HepG2 (cell line): ENCODE results near the gene EVI5. TPM values are rescaled to one million over a fixed set of nuclear protein-coding genes. Genes with fewer than 3 reads are reported as not detected.

Experiments
- ATAC-seq: fragments of 200-7000 bp; cut with Tn5 transposase; 3 replicates; pipeline ENCODE4 v1.9.1; 2020; ENCODE audit warnings: mild to moderate bottlenecking, moderate library complexity
- BruUV-seq: library from RNA; stranded (reverse); fragments of 400-500 nt; replicated peaks from 2 replicates; lab custom pipeline; 2021; lab: Mats Ljungman, UMichigan
- CTCF ChIA-PET: fragments of 300-600 bp; formaldehyde crosslinking; extraction: SDS; loops from one replicate; lab custom pipeline; 2021; ENCODE audit warnings: low total read pairs, inconsistent platforms, low intra/inter-chr PET ratio; lab: Yijun Ruan, JAX
- POLR2A ChIA-PET: fragments of 350-600 bp; sonication (Branson Sonifier 250); formaldehyde crosslinking; loops from one replicate; lab custom pipeline; 2020; ENCODE audit warnings: antibody characterized with exemption, inconsistent platforms; lab: Yijun Ruan, JAX
- DNase-seq: peaks from one replicate; pipeline ENCODE4 v3.0.0-alpha.2; 2015; ENCODE audit warnings: low spot score
- FAIRE-seq: peaks from 3 replicates; lab custom pipeline; 2011; peaks lifted over from hg19 to GRCh38; lab: Jason Lieb, UNC
- H2AFZ ChIP-seq: one replicate; pipeline ENCODE4 v1.6.1; 2011; ENCODE audit warnings: low read length, inconsistent platforms
- H3K27ac ChIP-seq: fragments of 300-600 bp; 3 replicates; pipeline ENCODE4 v1.8.0; 2011; ENCODE audit warnings: mixed run types, mild to moderate bottlenecking, mixed read lengths, low read length, inconsistent platforms; ENCODE audit not compliant: insufficient read depth; ENCODE audit errors: extremely low read length
- H3K27me3 ChIP-seq, 2 experiments: fragments of 200-600 bp in 1 of 2; 2 replicates in 1 of 2; 3 replicates in 1 of 2; pipeline versions ENCODE4 v1.6.0 to v1.8.0; 2011; ENCODE audit warnings: low read length in 2 of 2, mild to moderate bottlenecking in 2 of 2, moderate library complexity in 2 of 2, inconsistent platforms in 1 of 2; ENCODE audit not compliant: insufficient read depth in 2 of 2, control insufficient read depth in 1 of 2
- H3K36me3 ChIP-seq, 2 experiments: fragments of 200-600 bp in 1 of 2; replicated peaks in 1 of 2; 2 replicates in 1 of 2; 3 replicates in 1 of 2; pipeline versions ENCODE4 v1.5.1 to v1.8.0; 2011; ENCODE audit warnings: low read length in 2 of 2, inconsistent platforms in 1 of 2; ENCODE audit not compliant: insufficient read depth in 2 of 2, control insufficient read depth in 1 of 2
- H3K4me1 ChIP-seq: 2 replicates; pipeline ENCODE4 v1.5.1; 2012; ENCODE audit warnings: low read length, inconsistent platforms; ENCODE audit not compliant: insufficient read depth
- H3K4me2 ChIP-seq: 2 replicates; pipeline ENCODE4 v1.6.0; 2011; ENCODE audit warnings: low read depth, low read length, inconsistent platforms
- H3K4me3 ChIP-seq, 3 experiments: fragments of 200-600 bp in 1 of 3; sonication (generic), shearing (Covaris generic) in 1 of 3; replicated peaks in 1 of 3; 2 replicates each; pipeline ENCODE4 v1.5.1; 2011 to 2016; ENCODE audit warnings: low read length in 3 of 3, inconsistent platforms in 2 of 3, low read depth in 2 of 3, mild to moderate bottlenecking in 2 of 3, control low read depth in 1 of 3, mixed read lengths in 1 of 3; ENCODE audit not compliant: insufficient read depth in 1 of 3
- H3K79me2 ChIP-seq: one replicate; pipeline ENCODE4 v1.6.1; 2011; ENCODE audit warnings: low read length, inconsistent platforms; ENCODE audit not compliant: insufficient read depth
- H3K9ac ChIP-seq: 2 replicates; pipeline ENCODE4 v1.6.0; 2011; ENCODE audit warnings: mild to moderate bottlenecking, low read depth, low read length, inconsistent platforms; ENCODE audit not compliant: insufficient read depth
- H3K9me3 ChIP-seq: 2 replicates; pipeline ENCODE4 v1.5.1; 2012; ENCODE audit warnings: mild to moderate bottlenecking, low read length
- H4K20me1 ChIP-seq: 2 replicates; pipeline ENCODE4 v1.6.0; 2011; ENCODE audit warnings: inconsistent platforms, mild to moderate bottlenecking, low read length, moderate library complexity; ENCODE audit not compliant: insufficient read depth
- ELK4 ChIP-seq: sonication (generic); formaldehyde crosslinking; IDR thresholded peaks from 2 replicates; pipeline ENCODE4 v1.9.0; 2021; ENCODE audit warnings: missing genetic modification reagents, borderline replicate concordance
- FOXM1 ChIP-seq: sonication (generic); formaldehyde crosslinking; IDR thresholded peaks from 2 replicates; pipeline ENCODE4 v1.5.0; 2020; ENCODE audit warnings: missing genetic modification reagents
- PHF8 ChIP-seq: sonication (generic); formaldehyde crosslinking; IDR thresholded peaks from 2 replicates; pipeline ENCODE4 v1.5.0; 2020; ENCODE audit warnings: missing genetic modification reagents
- TIGD3 ChIP-seq: sonication (generic); formaldehyde crosslinking; IDR thresholded peaks from 2 replicates; pipeline ENCODE4 v1.5.1; 2020; ENCODE audit warnings: mild to moderate bottlenecking, missing genetic modification reagents, borderline replicate concordance
- UBTF ChIP-seq: sonication (generic); formaldehyde crosslinking; IDR thresholded peaks from 2 replicates; pipeline ENCODE4 v1.4.0; 2020; ENCODE audit warnings: mild to moderate bottlenecking, missing genetic modification reagents
- ZBTB44 ChIP-seq: sonication (generic); formaldehyde crosslinking; IDR thresholded peaks from 2 replicates; pipeline ENCODE4 v1.4.0; 2020; ENCODE audit warnings: missing genetic modification reagents
- ZFX ChIP-seq: sonication (generic); formaldehyde crosslinking; IDR thresholded peaks from 2 replicates; pipeline ENCODE4 v1.4.0; 2020; ENCODE audit warnings: mild to moderate bottlenecking, low read depth, missing genetic modification reagents, moderate library complexity
- ZNF30 ChIP-seq: sonication (generic); formaldehyde crosslinking; IDR thresholded peaks from 2 replicates; pipeline ENCODE4 v1.5.0; 2020; ENCODE audit warnings: mild to moderate bottlenecking, missing genetic modification reagents
- ZNF850 ChIP-seq: sonication (generic); formaldehyde crosslinking; conservative IDR thresholded peaks from 2 replicates; pipeline ENCODE4 v1.9.0; 2021; ENCODE audit warnings: mild to moderate bottlenecking, missing genetic modification reagents
- ZSCAN12 ChIP-seq: sonication (generic); formaldehyde crosslinking; IDR thresholded peaks from 2 replicates; pipeline ENCODE4 v1.9.0; 2021; ENCODE audit warnings: mild to moderate bottlenecking, missing genetic modification reagents
- WGBS: methylation state at CpG from one replicate; pipeline ENCODE4 v1.1.6; 2017; ENCODE audit warnings: low lambda C conversion rate; 5-methylcytosine and 5-hydroxymethylcytosine counted together
- in situ Hi-C: cut with HindIII; loops from 2 replicates; pipeline ENCODE4 v1.10.0; 2017; ENCODE audit warnings: low pct_unique_long_range_greater_than_20kb; ENCODE audit not compliant: extremely low pct_ligation_motif_present
- intact Hi-C: fragments of 100-400 bp; cut with micrococcal nuclease; formaldehyde crosslinking; loops from one replicate; pipeline ENCODE4 v1.10.0; 2022; ENCODE audit not compliant: unreplicated experiment
- polyA plus RNA-seq, 8 experiments: library from polyadenylated mRNA; depleted of rRNA in 3 of 8; stranded (reverse) in 7 of 8; unstranded in 1 of 8; fragments of >200 nt; fragmentation: Illumina TruSeq in 4 of 8; extraction: Trizol in 4 of 8; gene quantifications; 2 replicates each; pipeline versions ENCODE4 v1.2.1 to v1.2.3, GENCODE V29; 2011 to 2016; ENCODE audit warnings: low read depth in 4 of 8, missing spikeins in 1 of 8, mixed read lengths in 1 of 8; ENCODE audit not compliant: insufficient read depth in 1 of 8
- total RNA-seq, 5 experiments: library from RNA; depleted of rRNA; stranded (reverse); fragments of >200 nt; fragmentation: Illumina TruSeq; extraction: Trizol; gene quantifications; 2 replicates each; pipeline ENCODE4 v1.2.3, GENCODE V29; 2016; ENCODE audit warnings: low read depth in 1 of 5

EVI5 gene
- total and polyA plus RNA-seq, 2 of the 13 experiments (the other 11 are each of a cell fraction or from before 2014, with no cell fraction given): 4.0 to 12.6 TPM

GRCh38 chr1:92493139-92493538 is 291.8 kb downstream of the EVI5 start (continued):
- peak; percentile 61; the same call in 1 of the 2 replicates for TF ChIP-seq ZFX
- TF ChIP-seq ZBTB44 (CRISPR knock-in tag): no peak

- FAIRE-seq: no peak
- no peaks in the 10 kb centered on the region; a peak in 2 of 5 replicates for H3K27me3 ChIP-seq
- ATAC-seq: no peak
- no peak for TF ChIP-seq ZNF850 (CRISPR knock-in tag)
- TF ChIP-seq UBTF (CRISPR knock-in tag): no peak
- TF ChIP-seq PHF8 (CRISPR knock-in tag): no peak
- TF ChIP-seq ZNF30 (CRISPR knock-in tag): no peak
- no peak for TF ChIP-seq FOXM1 (CRISPR knock-in tag)
- no peak for TF ChIP-seq ELK4
- no peak for TF ChIP-seq TIGD3 (CRISPR knock-in tag)
- no peak for TF ChIP-seq ZSCAN12 (CRISPR knock-in tag)
Observed at GRCh38 chr1:92488832-92489231, 296.1 kb downstream of the EVI5 start.

More at GRCh38 chr1:92488832-92489231, 296.1 kb downstream of the EVI5 start:
- BruUV-seq: no TSS peak
- Histone ChIP-seq H4K20me1 (no peaks in the 10 kb centered on the region), H3K79me2 (no peaks in the 10 kb centered on the region), H3K4me2 (no peak overlapping the region), H2AFZ (no peak overlapping the region), H3K9me3 (no peaks in the 10 kb centered on the region), H3K36me3 (no peaks in the 10 kb centered on the region), H3K9ac (no peak overlapping the region), H3K4me1 (peaks cover 40% of the 10 kb centered on the region), H3K27ac (no peak overlapping the region), H3K4me3 (no peak overlapping the region)
- DNase-seq: no peak
- ChIA-PET POLR2A (interaction anchor here (1.3 kb wide), 1 partner anchor 16 kb away, joined by 3 read pairs; no protein-coding TSS in a partner anchor), CTCF (no interaction called here)
- in situ Hi-C loops (no loop called here), intact Hi-C loops (no loop called here)
- WGBS: 78% methylated on average over 3 of the region's 3 CpGs
